ENCODE measurements around the gene ZP2.
"Not testable (repeated sequence)": the region's sequence is repeated elsewhere in the genome, so short reads cannot be mapped to it uniquely, and the experiment has no call there.

ZP2 gene

GRCh38 chr16:21211486-21211885 is at the start of gene ZP2:
ZP2 (minus strand) TSS chr16:21211574; CDS start chr16:21211547, 27 bp downstream.
- no peak for DNase-seq (ENCODE audit: low spot score)

DNA sequence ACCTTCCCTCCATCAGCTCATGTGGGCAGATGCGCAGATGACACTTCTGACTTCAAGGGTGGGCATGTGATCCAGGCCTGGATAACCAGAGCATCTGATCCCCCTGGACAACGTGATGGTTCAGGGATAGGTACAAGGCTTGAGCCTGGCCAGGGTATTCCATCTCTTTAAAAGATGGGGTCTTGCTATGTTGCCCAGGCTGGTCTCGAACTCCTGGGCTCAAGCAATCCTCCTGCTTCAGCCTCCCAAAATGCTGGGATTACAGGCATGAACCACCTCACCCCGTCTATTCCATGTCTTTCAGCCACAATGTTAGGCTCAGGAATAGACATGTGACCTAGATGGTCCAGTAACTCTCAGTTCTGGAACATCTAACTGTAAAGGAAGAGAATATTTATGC is 45.9 kb upstream of the ZP2 start:
- DNase-seq (ENCODE audit: low spot score) = no peak

- DNase-seq (ENCODE audit: low spot score) = no peak
These were observed 45.3 kb upstream of the ZP2 start for GRCh38 chr16:21256636-21257035.

DNA sequence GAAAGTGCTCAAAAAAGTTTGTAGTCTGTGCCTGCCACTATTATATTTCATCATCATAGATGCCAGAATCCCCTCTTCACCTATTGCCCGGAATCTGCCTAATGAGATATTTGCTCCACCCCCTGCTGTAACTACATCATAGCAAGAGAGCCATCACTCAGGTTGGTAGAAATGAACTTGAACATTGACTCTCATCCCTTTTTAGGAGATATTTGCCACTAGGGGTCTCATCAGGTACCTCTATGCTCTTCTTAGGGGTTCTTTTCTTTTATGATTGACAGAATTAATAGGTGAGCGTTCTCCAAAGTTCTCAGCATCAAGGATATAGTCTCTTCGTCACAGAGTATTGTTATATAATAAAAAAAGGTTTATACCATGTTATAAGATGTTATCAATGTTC is 42.1 kb upstream of the ZP2 start:
- no peak for DNase-seq (ENCODE audit: low spot score)

- no peak for DNase-seq (ENCODE audit: low spot score)
These were observed 38.9 kb upstream of the ZP2 start for GRCh38 chr16:21250072-21250923.

DNA sequence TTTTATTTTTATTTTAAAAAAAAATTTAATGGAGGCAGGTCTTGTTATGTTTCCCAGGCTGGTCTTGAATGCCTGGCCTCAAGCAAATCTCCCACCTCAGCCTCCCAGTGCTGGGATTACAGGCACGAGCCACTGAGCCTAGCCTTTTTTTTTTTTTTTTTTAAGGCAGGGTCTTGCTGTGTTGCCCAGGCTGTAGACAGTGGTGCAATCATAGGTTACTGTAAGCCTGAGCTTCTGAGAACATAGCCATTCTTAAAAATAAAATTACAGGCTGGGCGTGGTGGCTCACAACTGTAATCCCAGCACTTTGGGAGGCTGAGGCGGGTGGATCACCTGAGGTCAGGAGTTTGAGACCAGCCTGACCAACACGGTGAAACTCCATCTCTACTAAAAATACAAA is 36.8 kb upstream of the ZP2 start:
- DNase-seq (ENCODE audit: low spot score) = not testable (repeated sequence)

- DNase-seq (ENCODE audit: low spot score) = no peak
These were observed 33.3 kb upstream of the ZP2 start for GRCh38 chr16:21244518-21245215.

- no peak for DNase-seq (ENCODE audit: low spot score)
These were observed 31.4 kb upstream of the ZP2 start for GRCh38 chr16:21242756-21243155.

- no peak for DNase-seq (ENCODE audit: low spot score)
These were observed 28.3 kb upstream of the ZP2 start for GRCh38 chr16:21239646-21240045.

GRCh38 chr16:21236831-21237230 is 25.5 kb upstream of the ZP2 start:
- DNase-seq (ENCODE audit: low spot score) = no peak

DNA sequence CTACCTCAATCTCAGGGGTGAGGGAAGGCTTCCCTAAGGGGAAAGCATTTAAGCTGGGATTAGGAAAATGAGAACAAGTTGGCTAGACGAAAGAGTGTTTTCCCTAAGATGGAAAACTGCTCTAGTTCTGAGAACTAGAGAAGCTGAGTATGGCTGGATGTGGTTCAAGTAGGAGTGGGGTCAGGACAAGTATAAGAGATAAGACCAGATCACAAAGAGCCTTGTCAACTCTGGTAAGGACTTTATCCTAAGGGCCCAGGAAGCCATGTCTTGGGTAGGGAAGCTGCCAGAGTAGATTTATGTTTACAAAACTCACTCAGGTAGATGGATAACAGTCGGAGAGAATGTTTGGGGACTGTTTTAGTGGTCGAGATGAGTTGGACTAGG is 23.8 kb upstream of the ZP2 start:
- no peak for DNase-seq (ENCODE audit: low spot score)

DNA sequence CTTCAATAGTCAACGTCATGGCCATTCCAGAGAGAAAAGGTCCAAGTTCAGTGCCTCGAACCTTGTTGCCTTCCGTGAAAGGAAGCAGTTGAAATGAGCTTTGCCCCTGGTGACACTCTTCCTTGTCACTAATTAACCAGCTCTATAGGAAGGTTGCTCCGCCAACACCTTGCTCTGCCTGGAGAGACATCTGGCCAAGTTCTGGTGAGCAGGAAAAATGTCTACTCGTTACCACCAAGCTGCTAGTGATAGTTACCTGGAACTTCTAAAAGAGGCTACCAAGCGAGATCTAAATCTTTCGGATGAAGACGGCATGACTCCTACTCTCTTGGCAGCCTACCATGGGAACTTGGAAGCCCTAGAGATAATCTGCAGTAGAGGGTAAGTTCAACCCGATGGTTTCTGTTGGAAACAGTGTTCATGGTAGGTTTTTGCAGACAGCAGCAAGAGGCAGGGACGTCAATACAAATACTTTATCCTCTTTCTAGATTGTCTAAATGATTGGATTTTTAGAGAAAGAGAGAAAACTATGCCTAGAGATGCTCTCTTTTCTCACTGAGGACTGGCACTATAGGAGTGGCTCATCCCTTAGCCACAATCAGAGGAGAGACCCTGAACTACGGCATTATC is 22.3 kb upstream of the ZP2 start, which contains the start of gene ANKS4B:
TSS of gene ANKS4B (plus strand) at position 179 of the 630 bp plus-strand sequence. CDS start at position 218, 39 bp downstream.
- no peak for DNase-seq (ENCODE audit: low spot score)

DNA sequence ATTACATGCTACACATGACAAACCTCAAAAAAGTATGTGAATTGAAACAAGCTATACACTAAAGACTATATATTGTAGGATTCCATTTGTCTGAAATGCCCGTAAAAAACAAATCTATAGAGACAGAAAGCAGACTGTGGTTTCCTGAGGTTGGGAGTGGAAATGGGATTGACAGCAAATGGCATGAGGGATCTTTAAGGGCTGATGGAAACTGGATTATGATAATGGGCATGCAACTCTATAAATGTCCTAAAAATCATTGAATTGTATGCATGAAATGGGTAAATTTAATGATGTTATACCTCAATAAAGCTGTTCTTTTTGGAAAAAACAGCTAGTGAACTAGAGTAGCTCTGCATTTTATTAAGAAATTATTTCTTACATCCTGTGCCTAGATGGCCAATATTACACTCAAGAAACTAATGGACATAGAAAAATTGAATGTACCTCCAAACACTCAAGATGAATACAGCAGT is 21.7 kb upstream of the ZP2 start:
- no peak for DNase-seq (ENCODE audit: low spot score)

- no peak for DNase-seq (ENCODE audit: low spot score)
These were observed 17.0 kb upstream of the ZP2 start for GRCh38 chr16:21228361-21228872.

DNA sequence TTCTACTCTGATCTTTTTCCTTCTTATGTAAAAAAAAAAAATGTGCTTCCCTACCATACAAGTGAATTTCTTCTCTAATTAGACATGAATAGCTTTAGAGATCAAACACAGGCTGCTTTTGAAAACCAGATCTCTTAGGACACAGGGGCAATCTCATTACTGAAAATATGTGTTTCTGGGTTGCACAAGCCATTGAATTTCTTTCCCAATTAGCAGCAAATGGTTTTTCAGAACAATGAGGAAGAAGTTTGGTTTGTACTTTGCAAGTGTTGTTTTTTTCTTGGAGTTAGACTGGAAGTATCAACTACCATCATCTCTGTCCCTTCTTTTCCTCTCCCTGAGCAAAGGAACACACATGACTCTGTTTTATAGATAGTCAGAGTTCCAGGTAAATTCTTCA is 16.5 kb upstream of the ZP2 start:
- no peak for DNase-seq (ENCODE audit: low spot score)

DNA sequence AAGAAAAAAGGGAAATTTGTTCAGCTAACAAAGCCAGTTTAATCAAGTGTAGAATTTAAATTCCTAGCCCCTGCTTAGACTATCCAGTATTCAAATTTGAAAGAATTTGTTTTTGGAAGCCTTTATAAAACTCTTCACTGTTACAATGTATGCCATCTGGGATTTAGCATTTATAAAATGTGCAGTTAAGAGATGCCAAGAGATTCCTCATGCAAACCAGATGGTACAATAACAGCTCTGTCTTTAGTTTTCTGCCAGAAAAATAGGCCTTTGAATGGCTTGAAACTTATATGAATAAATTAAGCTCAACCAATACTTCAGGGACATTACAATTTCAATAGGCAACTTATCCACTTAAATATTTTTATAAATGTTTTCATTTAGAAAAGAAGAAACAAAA is 15.4 kb upstream of the ZP2 start:
- DNase-seq (ENCODE audit: low spot score) = no peak

DNA sequence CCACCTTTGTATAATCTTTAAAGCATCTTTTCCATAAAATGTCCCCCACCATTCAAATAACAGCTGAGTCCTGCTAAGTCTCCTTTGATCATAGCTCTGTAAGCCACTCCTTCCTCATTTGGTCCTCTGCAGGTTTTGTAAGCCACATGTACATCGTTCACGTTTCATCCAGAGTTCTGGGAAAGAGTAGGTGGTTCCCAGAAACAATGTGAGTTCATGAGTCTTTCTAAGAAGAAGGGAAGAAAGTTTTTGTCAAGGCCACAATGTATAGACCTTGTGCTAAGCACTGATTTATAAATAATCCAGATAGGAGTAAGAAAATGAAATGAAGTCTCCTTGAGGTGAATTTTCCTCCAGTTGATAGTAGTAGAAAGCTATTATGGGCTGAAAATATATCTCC is 13.4 kb upstream of the ZP2 start:
- DNase-seq (ENCODE audit: low spot score) = no peak

DNA sequence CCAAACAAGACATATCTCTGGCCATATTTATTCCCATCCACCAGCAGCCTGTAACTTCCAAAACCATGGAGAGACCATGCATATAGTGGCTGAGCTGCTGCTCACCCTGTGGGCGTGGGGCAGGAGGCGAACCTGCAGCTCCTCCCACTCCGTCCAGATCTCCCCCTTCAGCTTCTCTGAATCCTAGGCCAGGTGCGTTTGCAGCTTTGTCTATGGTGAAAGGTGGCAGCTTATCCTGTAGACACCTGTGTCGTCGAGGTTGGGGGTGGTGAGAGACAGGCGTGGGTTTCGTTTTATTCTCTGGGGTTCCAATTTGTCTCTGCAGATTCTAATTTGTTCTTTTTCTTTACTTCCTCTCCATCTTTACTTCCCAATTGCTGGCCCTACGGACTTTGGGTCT is 12.4 kb upstream of the ZP2 start:
- no peak for DNase-seq (ENCODE audit: low spot score)

- DNase-seq (ENCODE audit: low spot score) = no peak
These were observed 11.3 kb upstream of the ZP2 start for GRCh38 chr16:21222495-21223337.

GRCh38 chr16:21219551-21219950 is 8.2 kb upstream of the ZP2 start:
- no peak for DNase-seq (ENCODE audit: low spot score)

GRCh38 chr16:21218153-21218552 is 6.8 kb upstream of the ZP2 start:
- no peak for DNase-seq (ENCODE audit: low spot score)

DNA sequence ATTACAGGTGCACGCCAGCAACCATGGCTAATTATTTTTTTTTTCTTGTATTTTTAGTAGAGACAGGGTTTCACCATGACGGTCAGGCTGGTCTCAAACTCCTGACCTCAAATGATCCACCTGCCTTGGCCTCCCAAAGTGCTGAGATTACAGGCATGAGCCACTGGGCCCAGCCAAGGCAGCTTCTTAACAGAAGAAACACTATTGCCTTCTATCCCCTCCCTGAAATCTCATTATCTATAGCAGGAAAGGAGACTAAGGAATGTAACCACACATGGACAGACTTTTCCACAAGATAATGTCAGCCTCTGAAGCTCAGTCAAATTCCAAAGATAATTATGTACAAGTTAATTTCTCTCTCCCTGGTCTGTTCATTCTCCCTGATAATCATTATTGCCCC is 5.7 kb upstream of the ZP2 start:
- no peak for DNase-seq (ENCODE audit: low spot score)
